B cell (primary cell): ENCODE data around the gene ITCH.

Experiments used
- CTCF ChIP-seq: fragments of 200-600 bp; IDR thresholded peaks from one replicate; pipeline ENCODE4 v1.8.0; 2022; ENCODE audit warnings: antibody characterized with exemption, mild to moderate bottlenecking
- EZH2 ChIP-seq: IDR thresholded peaks from 2 replicates; pipeline ENCODE4 v1.6.1; 2012; ENCODE audit warnings: borderline replicate concordance, low read depth, mild to moderate bottlenecking, moderate library complexity, low read length; ENCODE audit not compliant: insufficient read depth, poor library complexity, severe bottlenecking

GRCh38 chr20:34439168-34439567 is 76.1 kb downstream of the ITCH start:
- no peak for TF ChIP-seq CTCF
- no peak for TF ChIP-seq EZH2
